HUDEP-2 (cell line): Measurements from ENCODE around the gene ABHD3.
A peak's percentile ranks its signal among the peaks of the same experiment; 100 is the strongest.
"Not testable (repeated sequence)": the region's sequence is repeated elsewhere in the genome, so short reads cannot be mapped to it uniquely, and the experiment has no call there.

ENCODE experiments used
- DNase-seq, 76 experiments: peaks; one replicate each; lab custom pipeline; 2025; ENCODE audit not compliant: unreplicated experiment in 76 of 76; lab: John Stamatoyannopoulos, UW

ABHD3 gene

GRCh38 chr18:21656402-21656801, 48.2 kb downstream of the ABHD3 start:
- no peak for DNase-seq

- no peak for DNase-seq
Measured at GRCh38 chr18:21653361-21653760, 51.2 kb downstream of the ABHD3 start.

- DNase-seq = no peak
Measured at GRCh38 chr18:21652073-21652472, 52.5 kb downstream of the ABHD3 start.

GRCh38 chr18:21650311-21650710, 54.3 kb downstream of the ABHD3 start:
- DNase-seq = peak in 33 of 76 experiments; percentile 0 to 59 (median 22)

GRCh38 chr18:21640375-21640774, 64.2 kb downstream of the ABHD3 start:
- DNase-seq = not testable (repeated sequence)

- no peak for DNase-seq
Measured at GRCh38 chr18:21638822-21639221, 65.8 kb downstream of the ABHD3 start.

GRCh38 chr18:21636769-21637168, 67.8 kb downstream of the ABHD3 start:
- no peak for DNase-seq

- DNase-seq = no peak
Measured at GRCh38 chr18:21634588-21635199, 69.9 kb downstream of the ABHD3 start.

GRCh38 chr18:21632393-21632792, 72.2 kb downstream of the ABHD3 start:
- DNase-seq = no peak

- DNase-seq = no peak
Measured at GRCh38 chr18:21629089-21629832, 75.3 kb downstream of the ABHD3 start.

GRCh38 chr18:21621640-21622039, 82.9 kb downstream of the ABHD3 start:
- not testable (repeated sequence) for DNase-seq

GRCh38 chr18:21612125-21613039, 92.2 kb downstream of the ABHD3 start, which contains the start of gene SNRPD1:
Gene SNRPD1 (plus strand): TSS chr18:21612314. CDS start chr18:21612430, 116 bp downstream.
- DNase-seq = peak in 74 of 76 experiments; percentile 23 to 96 (median 85)

- not testable (repeated sequence) for DNase-seq
Measured at GRCh38 chr18:21611401-21612124, 93.0 kb downstream of the ABHD3 start.

GRCh38 chr18:21605213-21605612, 99.4 kb downstream of the ABHD3 start:
- no peak for DNase-seq

GRCh38 chr18:21604671-21605070, 99.9 kb downstream of the ABHD3 start:
- no peak for DNase-seq

GRCh38 chr18:21602299-21602587, 102.3 kb downstream of the ABHD3 start:
- no peak for DNase-seq
